ENCODE measurements around the gene RRP9.

- no peak for TF ChIP-seq CTCF (IDR thresholded peaks at IDR 0.05; ENCODE audit: low read depth, low read length)
- TF ChIP-seq POLR2A (IDR thresholded peaks at IDR 0.05; ENCODE audit: extremely low read depth, insufficient read length) = no peak
Measured at GRCh38 chr3:51897391-51897790, 44.3 kb downstream of the RRP9 start.
